K562 treated with DMSO at 1 percent for 12 hours (cell line): ENCODE data around the gene TBXAS1. TPM values are rescaled to one million over a fixed set of nuclear protein-coding genes. Genes with fewer than 3 reads are reported as not detected.

Source experiments
- total RNA-seq: library from RNA; unstranded; fragments of 300-600 nt; gene quantifications from 2 replicates; pipeline ENCODE4 v1.2.3, GENCODE V29; 2022; ENCODE audit not compliant: insufficient read depth

TBXAS1 gene
- total RNA-seq, result 3.0 and 5.0 TPM in 2 replicates

GRCh38 chr7:139829025-139829774 is at the start of gene TBXAS1:
Gene TBXAS1 (plus strand): TSS chr7:139829264. CDS start chr7:139829391, 127 bp downstream.

GRCh38 chr7:140062528-140063299 is 233.7 kb downstream of the TBXAS1 start, which contains the start of gene PARP12:
Gene PARP12 (minus strand): TSS chr7:140062951. CDS start chr7:140062847, 104 bp downstream.

Other genes with a start within 250 kb of the TBXAS1 start
- gene HIPK2, start 51.3 kb upstream of the TBXAS1 start, total RNA-seq, result 1.4 and 9.7 TPM in 2 replicates
- 25.9 and 42.1 TPM in 2 replicates for gene PARP12, start 233.7 kb downstream of the TBXAS1 start, total RNA-seq